Caki2 (cell line): Measurements from ENCODE around the gene LHPP. TPM values are rescaled to one million over a fixed set of nuclear protein-coding genes. Genes with fewer than 3 reads are reported as not detected.
A peak's percentile ranks its signal among the peaks of the same experiment; 100 is the strongest.

Experiments
- DNase-seq: peaks from one replicate; pipeline ENCODE4 v3.0.0-alpha.2; 2015; ENCODE audit warnings: low read depth
- in situ Hi-C: cut with HindIII; loops from 2 replicates; pipeline ENCODE4 v1.10.0; 2016; ENCODE audit warnings: low sequenced_read_pairs, low pct_unique_long_range_greater_than_20kb, mixed read lengths
- total RNA-seq: library from RNA; depleted of rRNA; stranded (reverse); fragments of >200 nt; shearing (Covaris generic); gene quantifications from 2 replicates; pipeline ENCODE4 v1.2.3, GENCODE V29; 2014; ENCODE audit warnings: low replicate concordance

LHPP gene
- total RNA-seq, 1 experiment from 2014 or later = 33.0 TPM

- peak; percentile 34 for DNase-seq
- in situ Hi-C loops = no loop called here
Measured at GRCh38 chr10:124646483-124647352, 185.1 kb downstream of the LHPP start.

GRCh38 chr10:124647421-124648130 is 186.0 kb downstream of the LHPP start:
- no peak for DNase-seq
- in situ Hi-C loops = no loop called here

GRCh38 chr10:124648131-124648475 is 186.5 kb downstream of the LHPP start:
- DNase-seq = no peak
- in situ Hi-C loops = no loop called here

- in situ Hi-C loops = no loop called here
- no peak for DNase-seq
Measured at GRCh38 chr10:124648738-124649137, 187.1 kb downstream of the LHPP start.

- in situ Hi-C loops = no loop called here
Measured at GRCh38 chr10:124649214-124649613, 187.6 kb downstream of the LHPP start.

GRCh38 chr10:124650263-124650662 is 188.6 kb downstream of the LHPP start:
- in situ Hi-C loops = no loop called here
- DNase-seq = no peak

More at GRCh38 chr10:124649214-124649613, 187.6 kb downstream of the LHPP start:
- no peak for DNase-seq

GRCh38 chr10:124650820-124651401 is 189.3 kb downstream of the LHPP start:
- no peak for DNase-seq
- in situ Hi-C loops = no loop called here

GRCh38 chr10:124651402-124651891 is 189.8 kb downstream of the LHPP start:
- no peak for DNase-seq
- in situ Hi-C loops = no loop called here

- in situ Hi-C loops = no loop called here
- DNase-seq = no peak
Measured at GRCh38 chr10:124652200-124652599, 190.6 kb downstream of the LHPP start.

GRCh38 chr10:124652701-124653100 is 191.1 kb downstream of the LHPP start:
- in situ Hi-C loops = no loop called here
- DNase-seq = no peak

GRCh38 chr10:124653311-124653710 is 191.7 kb downstream of the LHPP start:
- in situ Hi-C loops = no loop called here

GRCh38 chr10:124653811-124654651 is 192.4 kb downstream of the LHPP start:
- in situ Hi-C loops = no loop called here
- DNase-seq = no peak

More at GRCh38 chr10:124653311-124653710, 191.7 kb downstream of the LHPP start:
- no peak for DNase-seq

- in situ Hi-C loops = no loop called here
Measured at GRCh38 chr10:124654686-124655085, 193.1 kb downstream of the LHPP start.

GRCh38 chr10:124655191-124656112 is 193.8 kb downstream of the LHPP start:
- no peak for DNase-seq
- in situ Hi-C loops = no loop called here

More at GRCh38 chr10:124654686-124655085, 193.1 kb downstream of the LHPP start:
- DNase-seq = no peak

GRCh38 chr10:124656113-124656490 is 194.5 kb downstream of the LHPP start:
- in situ Hi-C loops = no loop called here
- DNase-seq = no peak

GRCh38 chr10:124656541-124656940 is 194.9 kb downstream of the LHPP start:
- no peak for DNase-seq
- in situ Hi-C loops = no loop called here

- DNase-seq = no peak
- in situ Hi-C loops = no loop called here
Measured at GRCh38 chr10:124657806-124658205, 196.2 kb downstream of the LHPP start.
